Neutrophil (primary cell): ENCODE data around the gene TNFAIP3.

Experiments
- H3K27ac ChIP-seq: fragments of 200-600 bp; sonication (generic); 2 replicates; pipeline ENCODE4 v1.5.1; 2016; ENCODE audit warnings: mild to moderate bottlenecking, moderate library complexity
- H3K27me3 ChIP-seq: fragments of 200-600 bp; sonication (generic); 2 replicates; pipeline ENCODE4 v1.6.0; 2016; ENCODE audit warnings: mild to moderate bottlenecking
- H3K36me3 ChIP-seq: fragments of 200-600 bp; sonication (generic); 2 replicates; pipeline ENCODE4 v1.5.1; 2017
- H3K4me1 ChIP-seq, 2 experiments: fragments of 200-600 bp in 1 of 2; sonication (generic) in 1 of 2; 1 replicate in 1 of 2; 2 replicates in 1 of 2; pipeline versions ENCODE4 v1.5.1 to v1.6.1; 2013 to 2016; ENCODE audit warnings: low read depth in 1 of 2, low read length in 1 of 2, mild to moderate bottlenecking in 1 of 2, moderate library complexity in 1 of 2; ENCODE audit not compliant: control insufficient read depth in 1 of 2, insufficient read depth in 1 of 2
- H3K4me3 ChIP-seq, 2 experiments: fragments of 200-600 bp in 1 of 2; sonication (generic) in 1 of 2; 1 replicate in 1 of 2; 2 replicates in 1 of 2; pipeline ENCODE4 v1.5.1; 2013 to 2016; ENCODE audit warnings: low read depth in 1 of 2, low read length in 1 of 2, mild to moderate bottlenecking in 1 of 2, moderate library complexity in 1 of 2
- H3K9me3 ChIP-seq: fragments of 200-600 bp; sonication (generic); 2 replicates; pipeline ENCODE4 v1.5.1; 2016
- TF ChIP-seq, protein P1 (sequence below): fragments of 200-600 bp; sonication (generic); IDR thresholded peaks from 2 replicates; pipeline ENCODE4 v1.5.1; 2016; ENCODE audit warnings: antibody characterized with exemption

The TNFAIP3 gene

DNA sequence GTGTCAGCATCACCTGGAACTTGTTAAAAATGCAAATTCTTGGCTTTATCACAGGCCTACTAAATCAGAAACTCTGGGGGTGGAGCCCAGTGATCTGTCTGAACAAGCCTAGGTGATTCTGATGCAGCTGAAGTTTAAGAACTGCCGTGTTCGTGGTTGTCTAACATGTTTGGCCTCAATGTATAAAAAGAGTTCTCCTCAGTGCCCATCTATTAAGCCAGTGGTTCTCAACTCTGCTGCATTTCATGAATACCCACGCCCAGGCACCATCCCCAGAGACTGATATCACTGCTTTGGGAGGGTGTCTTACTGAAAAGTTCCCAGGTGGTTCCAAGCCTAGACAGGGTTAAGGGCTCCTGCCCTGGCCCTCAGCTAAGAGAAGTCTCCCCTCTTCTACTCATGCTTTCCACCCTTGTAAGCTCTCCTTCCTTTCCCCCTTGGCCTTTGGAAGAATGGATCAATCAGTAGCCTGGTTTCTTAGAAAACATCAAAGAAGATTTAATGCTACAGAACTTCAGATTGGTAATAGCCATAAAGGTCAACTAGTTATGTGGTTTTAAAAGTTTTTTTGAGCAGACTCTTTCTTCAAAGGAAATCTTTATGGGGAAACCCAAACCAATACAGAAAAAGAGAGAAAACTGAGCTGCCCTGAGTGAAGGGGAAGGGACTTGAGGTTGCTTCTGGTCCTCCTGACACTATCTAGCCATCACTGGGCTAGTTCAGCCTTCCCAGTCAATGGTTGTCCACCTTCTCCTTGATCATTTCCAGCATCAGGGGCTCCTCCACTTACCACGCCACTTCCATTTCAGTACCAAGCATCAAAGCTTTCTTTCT, 38.9 kb upstream of the TNFAIP3 start:
- H3K4me1 ChIP-seq: peaks cover 3 to 8% of the 10 kb centered on the region in 2 experiments
- H3K27ac ChIP-seq: no peak overlapping the region
- H3K4me3 ChIP-seq: no peak overlapping the region
- TF ChIP-seq, protein P1, sequence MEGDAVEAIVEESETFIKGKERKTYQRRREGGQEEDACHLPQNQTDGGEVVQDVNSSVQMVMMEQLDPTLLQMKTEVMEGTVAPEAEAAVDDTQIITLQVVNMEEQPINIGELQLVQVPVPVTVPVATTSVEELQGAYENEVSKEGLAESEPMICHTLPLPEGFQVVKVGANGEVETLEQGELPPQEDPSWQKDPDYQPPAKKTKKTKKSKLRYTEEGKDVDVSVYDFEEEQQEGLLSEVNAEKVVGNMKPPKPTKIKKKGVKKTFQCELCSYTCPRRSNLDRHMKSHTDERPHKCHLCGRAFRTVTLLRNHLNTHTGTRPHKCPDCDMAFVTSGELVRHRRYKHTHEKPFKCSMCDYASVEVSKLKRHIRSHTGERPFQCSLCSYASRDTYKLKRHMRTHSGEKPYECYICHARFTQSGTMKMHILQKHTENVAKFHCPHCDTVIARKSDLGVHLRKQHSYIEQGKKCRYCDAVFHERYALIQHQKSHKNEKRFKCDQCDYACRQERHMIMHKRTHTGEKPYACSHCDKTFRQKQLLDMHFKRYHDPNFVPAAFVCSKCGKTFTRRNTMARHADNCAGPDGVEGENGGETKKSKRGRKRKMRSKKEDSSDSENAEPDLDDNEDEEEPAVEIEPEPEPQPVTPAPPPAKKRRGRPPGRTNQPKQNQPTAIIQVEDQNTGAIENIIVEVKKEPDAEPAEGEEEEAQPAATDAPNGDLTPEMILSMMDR: no peak
- no peaks in the 10 kb centered on the region for H3K9me3 ChIP-seq
- no peaks in the 10 kb centered on the region for H3K27me3 ChIP-seq
- no peaks in the 10 kb centered on the region for H3K36me3 ChIP-seq

- no peaks in the 10 kb centered on the region for H3K9me3 ChIP-seq
- H3K4me3 ChIP-seq: no peak overlapping the region
- H3K4me1 ChIP-seq: no peaks in the 10 kb centered on the region
- H3K27ac ChIP-seq: no peak overlapping the region
- TF ChIP-seq, protein P1: no peak
- H3K36me3 ChIP-seq: no peaks in the 10 kb centered on the region
- H3K27me3 ChIP-seq: no peaks in the 10 kb centered on the region
Observed at GRCh38 chr6:137829641-137830083, 37.4 kb upstream of the TNFAIP3 start.

DNA sequence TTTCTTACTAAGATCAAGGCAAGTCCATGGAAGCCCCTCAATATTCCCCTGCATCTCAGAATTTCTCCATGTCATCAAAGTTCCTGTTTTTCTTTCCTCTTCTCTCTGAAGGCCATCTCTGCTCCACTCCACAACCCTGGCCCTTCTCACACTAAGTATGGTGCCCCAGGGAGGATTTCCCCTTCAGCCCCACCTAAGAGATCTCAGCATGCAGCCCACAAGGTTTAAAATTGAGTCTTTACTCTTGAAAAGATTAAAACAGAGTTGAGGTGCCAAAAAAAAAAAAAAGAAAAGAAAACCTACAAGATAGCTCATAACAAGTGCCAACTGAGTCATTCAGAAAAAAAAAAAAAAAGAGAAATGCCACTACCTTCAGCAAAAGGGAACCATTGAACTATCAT, 36.5 kb upstream of the TNFAIP3 start:
- no peaks in the 10 kb centered on the region for H3K9me3 ChIP-seq
- no peaks in the 10 kb centered on the region for H3K36me3 ChIP-seq
- TF ChIP-seq, protein P1: no peak
- H3K4me1 ChIP-seq: no peaks in the 10 kb centered on the region
- H3K4me3 ChIP-seq: no peak overlapping the region
- H3K27ac ChIP-seq: no peak overlapping the region
- H3K27me3 ChIP-seq: no peaks in the 10 kb centered on the region

DNA sequence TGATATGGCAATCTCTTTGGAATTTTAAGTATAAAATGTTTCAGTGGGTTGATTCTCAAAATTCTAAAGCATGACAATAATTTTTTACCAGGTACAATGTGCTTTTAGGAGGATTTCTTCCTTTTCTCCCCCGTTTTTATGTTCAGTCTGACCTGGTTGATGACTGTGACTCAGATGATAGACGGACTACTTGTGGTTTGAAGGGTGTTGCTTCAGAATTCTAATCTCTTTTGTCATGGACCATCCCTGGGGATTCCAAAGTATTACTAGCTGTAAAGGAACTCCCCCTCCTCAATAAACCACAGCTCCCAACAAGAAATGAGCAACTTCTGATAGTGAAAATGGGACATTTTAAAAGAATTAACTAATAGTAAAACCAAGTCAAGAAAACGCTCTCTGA, 34.9 kb upstream of the TNFAIP3 start:
- H3K4me1 ChIP-seq: no peaks in the 10 kb centered on the region
- no peak overlapping the region for H3K27ac ChIP-seq
- H3K4me3 ChIP-seq: no peak overlapping the region
- no peaks in the 10 kb centered on the region for H3K27me3 ChIP-seq
- no peaks in the 10 kb centered on the region for H3K9me3 ChIP-seq
- H3K36me3 ChIP-seq: no peaks in the 10 kb centered on the region
- TF ChIP-seq, protein P1: no peak

DNA sequence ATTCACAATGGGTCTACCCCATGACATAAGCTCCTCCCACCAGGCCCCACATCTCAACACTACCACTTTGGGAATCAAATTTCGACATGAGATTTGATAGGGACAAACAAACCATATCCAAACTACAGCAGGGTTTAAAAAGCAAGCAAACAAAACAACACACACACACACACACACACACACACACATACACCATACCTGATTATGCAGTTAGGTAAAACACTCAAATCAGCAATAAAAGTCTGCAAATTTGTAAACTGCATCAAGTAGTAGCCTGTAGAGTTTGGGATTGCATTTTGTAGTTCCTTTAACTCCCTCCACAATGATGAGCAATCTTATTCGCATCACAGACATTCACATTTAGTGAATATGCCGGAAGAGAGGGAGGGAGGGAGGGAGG, 32.6 kb upstream of the TNFAIP3 start:
- H3K27me3 ChIP-seq: no peaks in the 10 kb centered on the region
- no peaks in the 10 kb centered on the region for H3K4me1 ChIP-seq
- H3K4me3 ChIP-seq: no peak overlapping the region
- TF ChIP-seq, protein P1: no peak
- H3K9me3 ChIP-seq: no peaks in the 10 kb centered on the region
- H3K27ac ChIP-seq: no peak overlapping the region
- H3K36me3 ChIP-seq: no peaks in the 10 kb centered on the region
